Measurements from ENCODE around the gene MCF2L2. TPM values are rescaled to one million over a fixed set of nuclear protein-coding genes. Genes with fewer than 3 reads are reported as not detected.

Gene MCF2L2
- total RNA-seq, 1 donor: under 0.01 TPM

DNA sequence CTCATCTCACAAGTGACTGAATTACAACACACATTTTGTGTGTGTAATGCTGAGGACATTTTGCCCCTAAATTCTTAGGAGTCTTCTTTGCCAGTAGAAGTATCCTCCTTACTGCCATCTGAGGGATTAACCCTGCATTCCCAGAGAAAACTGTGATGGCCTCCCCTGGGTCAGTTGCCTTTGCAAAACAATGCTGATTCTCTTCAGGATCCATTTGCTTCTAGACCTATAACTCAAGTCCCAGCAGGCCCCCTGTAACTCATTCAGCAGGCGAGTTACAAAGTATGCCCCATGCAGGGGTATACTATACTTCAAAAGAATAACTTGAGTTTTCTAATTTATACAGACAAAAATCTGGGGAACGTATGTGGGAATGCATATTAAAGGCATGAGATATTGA, 6.6 kb upstream of the MCF2L2 start:
- Histone ChIP-seq H3K36me3 (ENCODE audit: insufficient read depth, low read length) (no peaks in the 10 kb centered on the region), H3K27me3 (ENCODE audit: insufficient read depth, low read length) (peaks cover 27% of the 10 kb centered on the region), H4K20me1 (ENCODE audit: insufficient read depth, low read length) (no peaks in the 10 kb centered on the region), H3K79me2 (ENCODE audit: insufficient read depth, low read length) (no peaks in the 10 kb centered on the region), H3K27ac (ENCODE audit: low read depth, low read length) (no peak overlapping the region), H2AFZ (ENCODE audit: low read length) (no peak overlapping the region), H3K9me3 (ENCODE audit: low read depth, low read length) (no peaks in the 10 kb centered on the region), H3K4me2 (ENCODE audit: insufficient read depth, low read length) (no peak overlapping the region), H3K4me1 (ENCODE audit: insufficient read depth, low read length) (no peaks in the 10 kb centered on the region), H3K4me3 (ENCODE audit: insufficient read depth, low read length) (no peak overlapping the region)
- TF ChIP-seq, protein P1, sequence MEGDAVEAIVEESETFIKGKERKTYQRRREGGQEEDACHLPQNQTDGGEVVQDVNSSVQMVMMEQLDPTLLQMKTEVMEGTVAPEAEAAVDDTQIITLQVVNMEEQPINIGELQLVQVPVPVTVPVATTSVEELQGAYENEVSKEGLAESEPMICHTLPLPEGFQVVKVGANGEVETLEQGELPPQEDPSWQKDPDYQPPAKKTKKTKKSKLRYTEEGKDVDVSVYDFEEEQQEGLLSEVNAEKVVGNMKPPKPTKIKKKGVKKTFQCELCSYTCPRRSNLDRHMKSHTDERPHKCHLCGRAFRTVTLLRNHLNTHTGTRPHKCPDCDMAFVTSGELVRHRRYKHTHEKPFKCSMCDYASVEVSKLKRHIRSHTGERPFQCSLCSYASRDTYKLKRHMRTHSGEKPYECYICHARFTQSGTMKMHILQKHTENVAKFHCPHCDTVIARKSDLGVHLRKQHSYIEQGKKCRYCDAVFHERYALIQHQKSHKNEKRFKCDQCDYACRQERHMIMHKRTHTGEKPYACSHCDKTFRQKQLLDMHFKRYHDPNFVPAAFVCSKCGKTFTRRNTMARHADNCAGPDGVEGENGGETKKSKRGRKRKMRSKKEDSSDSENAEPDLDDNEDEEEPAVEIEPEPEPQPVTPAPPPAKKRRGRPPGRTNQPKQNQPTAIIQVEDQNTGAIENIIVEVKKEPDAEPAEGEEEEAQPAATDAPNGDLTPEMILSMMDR (IDR thresholded peaks at IDR 0.05; ENCODE audit: extremely low read depth, low read depth, low read length): no peak
- DNase-seq (ENCODE audit: insufficient read length, low spot score, missing footprints): no peak

DNA sequence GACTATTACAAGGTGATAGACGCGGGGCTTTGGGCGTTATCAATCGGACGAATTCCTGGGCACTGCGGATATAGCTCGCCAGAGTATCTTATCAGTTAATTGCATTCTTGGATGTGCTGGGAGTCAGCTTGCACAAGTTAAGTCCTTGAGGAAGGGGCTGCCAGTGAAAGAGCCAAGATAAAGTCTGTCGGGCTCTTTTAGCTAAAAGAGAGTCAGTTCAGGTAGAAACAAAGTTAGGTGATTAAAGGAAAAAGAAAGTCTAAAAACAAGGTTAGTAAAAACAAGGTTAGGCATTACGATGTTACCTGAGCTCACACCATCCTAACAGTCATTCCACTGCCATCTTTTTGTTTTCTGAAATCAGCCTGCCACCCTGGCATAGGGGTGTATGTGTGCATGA, 6.1 kb upstream of the MCF2L2 start:
- Histone ChIP-seq H2AFZ (ENCODE audit: low read length) (no peak overlapping the region), H3K27me3 (ENCODE audit: insufficient read depth, low read length) (peaks cover 27% of the 10 kb centered on the region), H3K4me1 (ENCODE audit: insufficient read depth, low read length) (no peaks in the 10 kb centered on the region), H3K36me3 (ENCODE audit: insufficient read depth, low read length) (no peaks in the 10 kb centered on the region), H3K79me2 (ENCODE audit: insufficient read depth, low read length) (no peaks in the 10 kb centered on the region), H3K27ac (ENCODE audit: low read depth, low read length) (no peak overlapping the region), H4K20me1 (ENCODE audit: insufficient read depth, low read length) (no peaks in the 10 kb centered on the region), H3K4me2 (ENCODE audit: insufficient read depth, low read length) (no peak overlapping the region), H3K9me3 (ENCODE audit: low read depth, low read length) (no peaks in the 10 kb centered on the region), H3K4me3 (ENCODE audit: insufficient read depth, low read length) (no peak overlapping the region)
- DNase-seq (ENCODE audit: insufficient read length, low spot score, missing footprints): no peak
- TF ChIP-seq, protein P1 (IDR thresholded peaks at IDR 0.05; ENCODE audit: extremely low read depth, low read depth, low read length): no peak

DNA sequence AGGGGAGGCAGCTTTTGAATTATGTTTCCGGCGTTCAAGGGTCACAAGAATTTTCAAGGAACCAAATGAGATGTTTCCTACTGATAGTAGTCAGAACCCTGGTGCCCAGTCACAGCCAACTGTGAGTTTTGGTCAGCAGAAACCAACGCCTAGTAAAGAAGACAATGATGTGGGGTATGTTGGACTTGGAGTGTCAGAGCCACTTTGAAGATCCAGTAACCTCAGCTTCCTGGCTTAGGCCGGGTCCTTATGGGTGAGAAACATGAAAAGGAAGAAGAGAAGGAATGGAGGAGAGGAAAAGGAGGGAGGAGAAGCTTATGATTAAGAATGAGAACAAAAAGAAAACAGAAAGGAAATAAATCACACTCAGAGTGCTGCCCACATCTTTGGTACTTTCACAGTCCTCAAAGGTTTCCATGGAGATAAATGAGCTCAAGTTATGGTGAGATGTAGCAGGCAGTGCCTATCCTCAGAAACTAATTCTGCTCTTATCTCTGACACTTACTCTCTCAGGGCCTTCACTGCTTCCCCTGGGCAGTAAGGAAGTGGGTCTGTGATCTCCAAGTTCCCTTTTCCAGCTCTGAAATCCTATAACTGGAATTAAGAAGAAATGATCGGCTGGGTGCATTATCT, 2.0 kb upstream of the MCF2L2 start:
- H3K79me2 ChIP-seq (ENCODE audit: insufficient read depth, low read length): no peaks in the 10 kb centered on the region
- H3K27ac ChIP-seq (ENCODE audit: low read depth, low read length): no peak overlapping the region
- no peaks in the 10 kb centered on the region for H4K20me1 ChIP-seq (ENCODE audit: insufficient read depth, low read length)
- H3K9me3 ChIP-seq (ENCODE audit: low read depth, low read length): no peaks in the 10 kb centered on the region
- no peaks in the 10 kb centered on the region for H3K36me3 ChIP-seq (ENCODE audit: insufficient read depth, low read length)
- TF ChIP-seq, protein P1 (IDR thresholded peaks at IDR 0.05; ENCODE audit: extremely low read depth, low read depth, low read length): no peak
- H3K4me1 ChIP-seq (ENCODE audit: insufficient read depth, low read length): peaks cover 4% of the 10 kb centered on the region
- peaks cover 52% of the 10 kb centered on the region for H3K27me3 ChIP-seq (ENCODE audit: insufficient read depth, low read length)
- no peak overlapping the region for H3K4me2 ChIP-seq (ENCODE audit: insufficient read depth, low read length)
- peak; percentile 76 for DNase-seq (ENCODE audit: insufficient read length, low spot score, missing footprints)
- no peak overlapping the region for H2AFZ ChIP-seq (ENCODE audit: low read length)
- no peak overlapping the region for H3K4me3 ChIP-seq (ENCODE audit: insufficient read depth, low read length)

DNA sequence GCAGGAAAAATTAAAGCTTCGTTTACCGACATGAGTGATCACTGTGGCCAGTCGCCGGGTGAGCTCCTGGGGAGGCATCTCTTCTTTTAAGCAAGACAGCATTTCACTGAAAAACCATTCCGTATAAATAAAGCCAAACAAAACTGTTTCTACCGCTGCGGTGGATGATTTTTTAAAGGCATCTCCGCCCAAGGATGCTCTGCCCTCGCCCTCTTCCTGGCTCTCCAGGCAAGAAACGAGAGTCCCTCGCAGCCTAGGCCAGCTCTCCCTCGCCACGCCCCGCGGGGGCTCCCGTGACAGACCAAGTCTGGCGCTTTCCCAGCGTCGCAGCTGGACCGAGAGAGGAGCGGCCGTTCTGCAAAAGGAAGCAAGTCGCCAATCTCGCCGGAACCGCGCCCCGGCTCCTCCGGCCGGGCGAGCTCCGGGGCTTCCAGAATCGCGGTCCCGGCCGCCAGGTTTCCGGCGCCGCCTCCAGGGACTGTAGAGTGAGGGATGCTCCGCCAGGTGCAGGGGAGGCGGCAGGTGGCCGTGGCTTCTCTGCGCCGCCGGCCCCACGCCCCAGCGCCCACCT, 458 bp downstream of the MCF2L2 start:
- Histone ChIP-seq H3K27ac (ENCODE audit: low read depth, low read length) (no peak overlapping the region), H3K79me2 (ENCODE audit: insufficient read depth, low read length) (no peaks in the 10 kb centered on the region), H4K20me1 (ENCODE audit: insufficient read depth, low read length) (no peaks in the 10 kb centered on the region), H3K4me3 (ENCODE audit: insufficient read depth, low read length) (peak overlapping the region; percentile 74), H3K36me3 (ENCODE audit: insufficient read depth, low read length) (no peaks in the 10 kb centered on the region), H3K4me1 (ENCODE audit: insufficient read depth, low read length) (peaks cover 4% of the 10 kb centered on the region), H3K9me3 (ENCODE audit: low read depth, low read length) (no peaks in the 10 kb centered on the region), H2AFZ (ENCODE audit: low read length) (peak overlapping the region; percentile 86), H3K27me3 (ENCODE audit: insufficient read depth, low read length) (peaks cover 47% of the 10 kb centered on the region), H3K4me2 (ENCODE audit: insufficient read depth, low read length) (peak overlapping the region; percentile 85)
- TF ChIP-seq, protein P1 (IDR thresholded peaks at IDR 0.05; ENCODE audit: extremely low read depth, low read depth, low read length): no peak
- peak; percentile 89 for DNase-seq (ENCODE audit: insufficient read length, low spot score, missing footprints)

Data from osteoblast (primary cell).